ENCODE results near the gene DOCK11.

DNA sequence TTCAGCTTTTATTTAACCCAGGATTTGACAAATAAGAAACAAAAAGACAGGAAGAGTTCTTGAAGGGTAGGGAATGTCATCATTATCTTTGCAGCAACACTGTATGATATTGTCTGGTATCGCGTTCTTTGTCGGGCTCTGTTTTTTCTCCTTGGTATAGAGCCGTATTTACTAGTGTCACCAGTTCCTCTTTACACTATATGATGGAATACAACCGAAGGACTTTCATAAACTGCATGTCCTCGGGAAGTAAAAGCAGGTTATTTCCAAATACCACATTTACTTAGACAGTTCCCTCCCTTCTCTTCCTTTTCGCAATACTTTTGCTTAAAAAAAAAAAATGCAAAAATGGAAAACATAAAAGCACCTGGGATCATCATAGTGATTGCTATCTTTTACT lies 135.2 kb downstream of the DOCK11 start:
- TF ChIP-seq POLR2AphosphoS5 (IDR thresholded peaks at IDR 0.05) (no peak), EP300 (IDR thresholded peaks at IDR 0.05; ENCODE audit: low read depth) (no peak), POLR2A (IDR thresholded peaks at IDR 0.05) (no peak)
- TF ChIP-seq, protein P1, sequence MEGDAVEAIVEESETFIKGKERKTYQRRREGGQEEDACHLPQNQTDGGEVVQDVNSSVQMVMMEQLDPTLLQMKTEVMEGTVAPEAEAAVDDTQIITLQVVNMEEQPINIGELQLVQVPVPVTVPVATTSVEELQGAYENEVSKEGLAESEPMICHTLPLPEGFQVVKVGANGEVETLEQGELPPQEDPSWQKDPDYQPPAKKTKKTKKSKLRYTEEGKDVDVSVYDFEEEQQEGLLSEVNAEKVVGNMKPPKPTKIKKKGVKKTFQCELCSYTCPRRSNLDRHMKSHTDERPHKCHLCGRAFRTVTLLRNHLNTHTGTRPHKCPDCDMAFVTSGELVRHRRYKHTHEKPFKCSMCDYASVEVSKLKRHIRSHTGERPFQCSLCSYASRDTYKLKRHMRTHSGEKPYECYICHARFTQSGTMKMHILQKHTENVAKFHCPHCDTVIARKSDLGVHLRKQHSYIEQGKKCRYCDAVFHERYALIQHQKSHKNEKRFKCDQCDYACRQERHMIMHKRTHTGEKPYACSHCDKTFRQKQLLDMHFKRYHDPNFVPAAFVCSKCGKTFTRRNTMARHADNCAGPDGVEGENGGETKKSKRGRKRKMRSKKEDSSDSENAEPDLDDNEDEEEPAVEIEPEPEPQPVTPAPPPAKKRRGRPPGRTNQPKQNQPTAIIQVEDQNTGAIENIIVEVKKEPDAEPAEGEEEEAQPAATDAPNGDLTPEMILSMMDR (IDR thresholded peaks at IDR 0.05): no peak
